ENCODE results near the gene ERVK3-1. TPM values are rescaled to one million over a fixed set of nuclear protein-coding genes. Genes with fewer than 3 reads are reported as not detected.

The ERVK3-1 gene
- total RNA-seq, 1 donor, result 29.3 TPM

DNA sequence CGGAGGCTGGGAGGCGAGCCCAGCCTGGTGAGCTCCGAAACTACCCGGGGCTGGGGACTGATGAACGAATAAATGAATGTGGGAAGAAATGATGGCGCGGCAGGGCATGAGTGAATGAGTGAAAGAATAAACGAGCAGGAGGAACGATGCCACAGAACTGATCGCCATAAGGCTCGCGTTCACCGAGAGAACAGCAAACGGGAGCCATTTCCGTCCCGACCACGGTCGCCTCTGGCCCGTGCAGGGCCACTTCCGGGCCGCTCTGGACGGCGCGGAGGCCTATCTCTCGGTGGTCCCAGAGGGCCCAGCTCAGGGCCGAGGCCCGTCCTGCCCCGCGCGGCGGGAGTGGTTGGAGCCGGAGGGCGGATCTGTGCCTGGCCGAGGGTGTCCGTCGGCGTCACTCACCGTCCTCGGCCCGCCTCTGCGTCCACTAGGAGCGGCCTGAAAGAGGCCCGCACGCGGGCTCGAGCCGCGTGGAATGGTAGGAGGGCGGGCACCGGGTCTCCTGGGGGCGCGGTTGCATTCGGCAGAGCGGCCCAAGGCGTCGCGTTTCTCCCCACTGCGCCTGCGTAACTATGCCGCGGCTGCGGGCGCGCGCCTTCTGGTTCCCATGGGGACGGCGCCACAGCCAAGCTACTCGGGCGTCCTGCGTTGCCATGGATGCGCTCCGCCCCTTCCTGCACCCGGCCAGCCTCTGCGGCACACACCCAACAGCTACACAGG, 57.3 kb downstream of the ERVK3-1 start, which contains the start of gene ZNF497:
Gene ZNF497, minus strand, starts transcription at position 480 of the 723 bp plus-strand sequence. CDS start 5,116 bp downstream, outside the sequence.
- H2AFZ ChIP-seq (ENCODE audit: low read length), result peak within 1 kb of the TSS; percentile 98
- peak within 1 kb of the TSS; percentile 90 for H3K4me3 ChIP-seq (ENCODE audit: insufficient read depth, low read length)
- no peaks in the 10 kb centered on the region for H4K20me1 ChIP-seq (ENCODE audit: insufficient read depth, low read length)
- peak; percentile 100 for DNase-seq (ENCODE audit: insufficient read length, low spot score, missing footprints)
- H3K27me3 ChIP-seq (ENCODE audit: insufficient read depth, low read length), result peaks cover 6% of the 10 kb centered on the region
- peaks cover 8% of the 10 kb centered on the region for H3K4me1 ChIP-seq (ENCODE audit: insufficient read depth, low read length)
- TF ChIP-seq CTCF (IDR thresholded peaks at IDR 0.05; ENCODE audit: extremely low read depth, low read depth, low read length), result no peak
- peak within 1 kb of the TSS; percentile 97 for H3K4me2 ChIP-seq (ENCODE audit: insufficient read depth, low read length)
- H3K79me2 ChIP-seq (ENCODE audit: insufficient read depth, low read length), result no peaks in the 10 kb centered on the region
- no peaks in the 10 kb centered on the region for H3K36me3 ChIP-seq (ENCODE audit: insufficient read depth, low read length)
- H3K9me3 ChIP-seq (ENCODE audit: low read depth, low read length), result no peaks in the 10 kb centered on the region
- H3K27ac ChIP-seq (ENCODE audit: low read depth, low read length), result peak within 1 kb of the TSS; percentile 96

GRCh38 chr19:58364146-58364545, 59.0 kb downstream of the ERVK3-1 start:
- Histone ChIP-seq H3K9me3 (ENCODE audit: low read depth, low read length) (no peaks in the 10 kb centered on the region), H3K4me3 (ENCODE audit: insufficient read depth, low read length) (no peak overlapping the region), H3K79me2 (ENCODE audit: insufficient read depth, low read length) (no peaks in the 10 kb centered on the region), H3K27me3 (ENCODE audit: insufficient read depth, low read length) (no peaks in the 10 kb centered on the region), H3K27ac (ENCODE audit: low read depth, low read length) (no peak overlapping the region), H3K4me2 (ENCODE audit: insufficient read depth, low read length) (no peak overlapping the region), H2AFZ (ENCODE audit: low read length) (no peak overlapping the region), H3K4me1 (ENCODE audit: insufficient read depth, low read length) (peaks cover 8% of the 10 kb centered on the region), H4K20me1 (ENCODE audit: insufficient read depth, low read length) (no peaks in the 10 kb centered on the region), H3K36me3 (ENCODE audit: insufficient read depth, low read length) (no peaks in the 10 kb centered on the region)
- TF ChIP-seq CTCF (IDR thresholded peaks at IDR 0.05; ENCODE audit: extremely low read depth, low read depth, low read length), result no peak
- DNase-seq (ENCODE audit: insufficient read length, low spot score, missing footprints), result peak; percentile 41

Small RNA genes lying within 50 kb of the gene (small RNA-seq; reads per million reads assigned to genes)
- not detected for gene MIR6806
- gene RNA5SP473, result 0.22 reads per million

Other genes starting within 250 kb of the ERVK3-1 start
- gene ZNF135, start 246.1 kb upstream of the ERVK3-1 start, total RNA-seq, result 6.5 and 8.3 TPM in 2 replicates
- gene ZSCAN18, start 207.1 kb upstream of the ERVK3-1 start, total RNA-seq, result 49.8 and 60.4 TPM in 2 replicates
- gene ZNF329, start 154.6 kb upstream of the ERVK3-1 start, total RNA-seq, result 11.9 and 12.7 TPM in 2 replicates
- 10.9 and 11.2 TPM in 2 replicates for gene ZNF274, start 122.3 kb upstream of the ERVK3-1 start, total RNA-seq
- gene ZNF544, start 76.5 kb upstream of the ERVK3-1 start, total RNA-seq, result 22.1 and 32.9 TPM in 2 replicates
- 8.7 and 8.8 TPM in 2 replicates for gene ZNF8, start 26.4 kb upstream of the ERVK3-1 start, total RNA-seq
- 2.5 and 3.5 TPM in 2 replicates for gene ZSCAN22, start 21.6 kb downstream of the ERVK3-1 start, total RNA-seq
- gene A1BG, start 48.1 kb downstream of the ERVK3-1 start, total RNA-seq, result 1.1 and 1.5 TPM in 2 replicates
- gene ZNF497, start 57.4 kb downstream of the ERVK3-1 start, total RNA-seq, result 1.2 and 1.4 TPM in 2 replicates
- 4.4 and 4.7 TPM in 2 replicates for gene ZNF837, start 75.7 kb downstream of the ERVK3-1 start, total RNA-seq
- gene RPS5, start 81.9 kb downstream of the ERVK3-1 start, total RNA-seq, result 1,166 and 1,239 TPM in 2 replicates
- not detected in 2 replicates for gene RNF225, start 90.3 kb downstream of the ERVK3-1 start, total RNA-seq
- 20.6 and 25.7 TPM in 2 replicates for gene ZNF584, start 103.3 kb downstream of the ERVK3-1 start, total RNA-seq
- gene ZNF132, start 134.8 kb downstream of the ERVK3-1 start, total RNA-seq, result 8.8 and 10.1 TPM in 2 replicates
- gene ZNF324B, start 146.2 kb downstream of the ERVK3-1 start, total RNA-seq, result 10.5 and 11.8 TPM in 2 replicates
- gene ZNF324, start 161.7 kb downstream of the ERVK3-1 start, total RNA-seq, result 16.2 and 20.6 TPM in 2 replicates
- 14.1 and 18.1 TPM in 2 replicates for gene ZNF446, start 171.0 kb downstream of the ERVK3-1 start, total RNA-seq
- 5.3 and 6.5 TPM in 2 replicates for gene SLC27A5, start 206.6 kb downstream of the ERVK3-1 start, total RNA-seq
- gene ZBTB45, start 214.4 kb downstream of the ERVK3-1 start, total RNA-seq, result 6.9 and 8.5 TPM in 2 replicates
- gene TRIM28, start 238.7 kb downstream of the ERVK3-1 start, total RNA-seq, result 224 and 248 TPM in 2 replicates
- gene CHMP2A, start 249.7 kb downstream of the ERVK3-1 start, total RNA-seq, result 98.1 and 106 TPM in 2 replicates

Measured in osteoblast (primary cell).